Measurements from ENCODE around the gene SLC17A9. TPM values are rescaled to one million over a fixed set of nuclear protein-coding genes. Genes with fewer than 3 reads are reported as not detected.

Gene SLC17A9
- total RNA-seq, 1 experiment from 2014 or later = 37.6 TPM

- ATAC-seq = no peak
- H3K9me2 ChIP-seq (ENCODE audit: insufficient read depth) = no peaks in the 10 kb centered on the region
- no peak for DNase-seq (ENCODE audit: low read depth, low spot score)
- H3K4me3 ChIP-seq (replicated peaks in 1 of 2; ENCODE audit: low read depth in 1 of 2, low read length in 2 of 2) = no peak overlapping the region
- ChIA-PET POLR2A (no interaction called here), RAD21 (ENCODE audit: low non-redundant PET in 1 of 2, low total read pairs in 2 of 2, uncharacterized antibody in 2 of 2, unreplicated experiment in 2 of 2) (no interaction called here), CTCF (no interaction called here)
- H3K4me1 ChIP-seq (ENCODE audit: control insufficient read depth in 1 of 2, insufficient read depth in 2 of 2, low read length in 2 of 2) = peaks cover 13 to 25% of the 10 kb centered on the region in 2 experiments
- H2AFZ ChIP-seq (ENCODE audit: low read depth, low read length, poor library complexity, severe bottlenecking) = no peak overlapping the region
- H3K79me2 ChIP-seq (ENCODE audit: insufficient read depth, low read length) = peaks cover 100% of the 10 kb centered on the region
- BruUV-seq (replicated peaks) = no TSS peak
- H3K27me3 ChIP-seq (ENCODE audit: insufficient read depth, low read length) = no peaks in the 10 kb centered on the region
- peaks cover 62% of the 10 kb centered on the region; the same call in 1 of the 2 replicates for H4K20me1 ChIP-seq (ENCODE audit: insufficient read depth)
- no peaks in the 10 kb centered on the region for H3K9me3 ChIP-seq (ENCODE audit: control insufficient read depth in 1 of 2, insufficient read depth in 1 of 2, low read depth in 1 of 2, low read length in 2 of 2)
- no peak overlapping the region for H3K27ac ChIP-seq (ENCODE audit: low read depth, low read length)
- H3K36me3 ChIP-seq (ENCODE audit: control insufficient read depth in 1 of 2, insufficient read depth in 2 of 2, low read length in 2 of 2) = peaks cover 31 to 32% of the 10 kb centered on the region in 2 experiments; a peak in 3 of 4 replicates
- intact Hi-C loops (cut with micrococcal nuclease) = no loop called here
- no peak overlapping the region for H3K9ac ChIP-seq (ENCODE audit: low read length)
- TF ChIP-seq EZH2 (IDR thresholded peaks at IDR 0.05) (no peak), SRF (IDR thresholded peaks at IDR 0.05; ENCODE audit: low read depth) (no peak), YY1 (IDR thresholded peaks at IDR 0.05; ENCODE audit: extremely low read depth, insufficient replicate concordance, low read depth, low read length) (no peak), TCF7L2 (IDR thresholded peaks at IDR 0.05; ENCODE audit: borderline replicate concordance, extremely low read depth, insufficient read depth, insufficient read length) (no peak), EZH2phosphoT487 (IDR thresholded peaks at IDR 0.05; ENCODE audit: borderline replicate concordance) (no peak), CEBPB (IDR thresholded peaks at IDR 0.05; ENCODE audit: low read depth) (no peak), ZFX (IDR thresholded peaks at IDR 0.05) (no peak), POLR2AphosphoS5 (IDR thresholded peaks at IDR 0.05; ENCODE audit: low read depth, low read length) (no peak), ELF1 (IDR thresholded peaks at IDR 0.05; ENCODE audit: borderline replicate concordance, low read depth) (no peak), RAD21 (IDR thresholded peaks at IDR 0.05; ENCODE audit: low read depth) (no peak), MAX (IDR thresholded peaks at IDR 0.05) (no peak), FOSL1 (IDR thresholded peaks at IDR 0.05; ENCODE audit: low read depth) (no peak), POLR2A (IDR thresholded peaks at IDR 0.05; ENCODE audit: borderline replicate concordance, extremely low read depth, insufficient read depth, insufficient read length) (no peak), REST (IDR thresholded peaks at IDR 0.05; ENCODE audit: low read depth) (no peak), EGR1 (IDR thresholded peaks at IDR 0.05; ENCODE audit: low read depth) (no peak), CBX3 (IDR thresholded peaks at IDR 0.05; ENCODE audit: low read depth) (no peak)
- TF ChIP-seq, protein P1, sequence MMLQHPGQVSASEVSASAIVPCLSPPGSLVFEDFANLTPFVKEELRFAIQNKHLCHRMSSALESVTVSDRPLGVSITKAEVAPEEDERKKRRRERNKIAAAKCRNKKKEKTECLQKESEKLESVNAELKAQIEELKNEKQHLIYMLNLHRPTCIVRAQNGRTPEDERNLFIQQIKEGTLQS (IDR thresholded peaks at IDR 0.05) = no peak
- TF ChIP-seq, protein P2, sequence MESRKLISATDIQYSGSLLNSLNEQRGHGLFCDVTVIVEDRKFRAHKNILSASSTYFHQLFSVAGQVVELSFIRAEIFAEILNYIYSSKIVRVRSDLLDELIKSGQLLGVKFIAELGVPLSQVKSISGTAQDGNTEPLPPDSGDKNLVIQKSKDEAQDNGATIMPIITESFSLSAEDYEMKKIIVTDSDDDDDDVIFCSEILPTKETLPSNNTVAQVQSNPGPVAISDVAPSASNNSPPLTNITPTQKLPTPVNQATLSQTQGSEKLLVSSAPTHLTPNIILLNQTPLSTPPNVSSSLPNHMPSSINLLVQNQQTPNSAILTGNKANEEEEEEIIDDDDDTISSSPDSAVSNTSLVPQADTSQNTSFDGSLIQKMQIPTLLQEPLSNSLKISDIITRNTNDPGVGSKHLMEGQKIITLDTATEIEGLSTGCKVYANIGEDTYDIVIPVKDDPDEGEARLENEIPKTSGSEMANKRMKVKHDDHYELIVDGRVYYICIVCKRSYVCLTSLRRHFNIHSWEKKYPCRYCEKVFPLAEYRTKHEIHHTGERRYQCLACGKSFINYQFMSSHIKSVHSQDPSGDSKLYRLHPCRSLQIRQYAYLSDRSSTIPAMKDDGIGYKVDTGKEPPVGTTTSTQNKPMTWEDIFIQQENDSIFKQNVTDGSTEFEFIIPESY (IDR thresholded peaks at IDR 0.05; ENCODE audit: extremely low read depth, insufficient replicate concordance, low read length) = no peak
- no peak overlapping the region for H3K4me2 ChIP-seq (ENCODE audit: low read length)
These were observed 38.1 kb upstream of the SLC17A9 start for GRCh38 chr20:62914436-62914835.
